Activated CD8-positive, alpha-beta memory T cell treated with anti-CD3 and anti-CD28 coated beads for 4 hours (primary cell): ENCODE measurements around the gene PECR.
A peak's percentile ranks its signal among the peaks of the same experiment; 100 is the strongest.
"Not testable (repeated sequence)": the region's sequence is repeated elsewhere in the genome, so short reads cannot be mapped to it uniquely, and the experiment has no call there.

ENCODE experiments used
- DNase-seq, 2 donors: peaks; one replicate each; pipeline ENCODE4 v3.0.0-alpha.2; 2020; ENCODE audit warnings: low read depth in 2 of 2

PECR gene

DNA sequence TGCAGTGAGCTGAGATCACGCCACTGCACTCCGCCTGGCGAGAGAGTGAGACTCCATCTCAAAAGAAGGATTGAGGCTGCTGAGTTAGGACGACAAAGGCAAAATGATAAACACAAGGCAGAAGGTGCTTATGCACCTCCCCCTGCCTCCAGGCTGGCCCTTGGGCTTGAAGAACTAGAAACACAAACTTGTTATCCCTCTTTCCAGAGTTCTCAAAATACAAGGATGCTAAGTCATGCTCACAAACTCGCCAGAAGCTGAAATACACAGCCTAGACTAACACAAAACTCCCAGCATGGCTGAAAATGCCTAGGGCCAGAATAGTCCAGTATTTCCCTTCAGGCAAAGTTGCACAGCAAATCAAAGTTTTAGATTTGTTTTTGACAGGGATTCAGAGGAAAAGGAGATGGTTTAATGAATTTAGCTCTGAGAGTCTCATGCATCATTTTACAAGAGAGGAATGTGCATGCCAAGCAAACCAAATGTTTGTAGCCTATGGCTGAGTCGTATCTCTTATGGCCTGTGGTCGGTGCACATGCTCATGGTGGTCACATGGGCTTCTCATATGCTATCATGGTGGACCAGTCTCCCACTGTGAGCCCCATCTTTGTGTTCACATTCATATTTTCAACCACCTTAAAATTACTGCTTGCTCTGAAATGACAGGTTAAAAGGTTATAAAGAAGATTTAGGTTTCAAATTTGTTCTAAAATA is 52.0 kb downstream of the PECR start:
- DNase-seq, result no peak

DNA sequence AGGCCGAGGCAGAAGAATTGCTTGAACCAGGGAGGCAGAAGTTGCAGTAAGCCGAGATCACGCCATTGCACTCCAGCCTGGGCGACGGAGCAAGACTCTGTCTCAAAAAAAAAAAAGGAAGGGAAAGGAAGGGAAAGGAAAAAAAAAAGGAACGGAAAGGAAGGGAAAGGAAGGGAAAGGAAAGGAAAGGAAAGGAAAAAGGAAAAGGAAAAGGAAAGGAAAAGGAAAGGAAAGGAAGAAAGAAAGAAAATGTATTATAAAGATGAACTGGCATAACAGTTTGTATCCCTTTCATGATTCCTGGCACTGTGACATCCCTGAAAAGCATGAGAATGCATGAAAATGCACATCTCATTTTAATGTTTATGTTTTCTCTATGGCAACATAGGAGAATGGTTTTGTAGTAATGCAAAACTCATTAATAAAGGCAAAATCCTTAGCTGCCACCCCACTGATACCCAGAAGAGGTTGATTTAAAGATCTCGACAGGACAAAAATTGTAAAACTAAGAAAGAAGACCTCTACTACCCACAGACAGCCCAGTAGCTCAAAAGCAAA is 56.8 kb downstream of the PECR start:
- no peak for DNase-seq

DNA sequence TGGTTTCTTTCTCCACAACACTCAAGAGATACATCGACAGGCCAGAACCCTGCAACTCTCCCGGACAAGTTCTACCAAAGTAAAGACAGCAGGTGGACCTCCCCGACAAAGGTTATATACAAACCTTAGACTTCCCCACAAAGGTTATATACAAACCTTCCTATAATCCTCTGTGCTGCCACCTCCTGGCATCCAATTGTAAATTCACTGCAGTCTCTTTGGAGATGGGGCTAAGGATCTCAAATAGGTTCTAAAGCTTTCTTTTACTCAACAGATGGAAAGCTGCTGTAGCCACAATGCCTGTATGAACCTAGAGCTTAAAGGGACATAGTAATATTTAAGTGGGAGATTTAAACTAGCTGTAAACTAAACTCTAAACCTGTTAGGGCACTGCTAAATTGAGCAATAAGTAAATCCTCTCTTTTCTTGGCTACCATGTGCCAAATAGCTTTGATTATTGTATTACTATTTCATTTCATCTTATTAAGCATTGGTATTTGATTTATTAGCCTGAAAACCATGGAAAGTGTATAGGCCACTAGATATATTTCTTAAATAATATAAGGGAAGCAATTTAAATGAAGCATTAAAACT is 58.5 kb downstream of the PECR start:
- DNase-seq, result peak in 1 of 2 donors; percentile 11

DNA sequence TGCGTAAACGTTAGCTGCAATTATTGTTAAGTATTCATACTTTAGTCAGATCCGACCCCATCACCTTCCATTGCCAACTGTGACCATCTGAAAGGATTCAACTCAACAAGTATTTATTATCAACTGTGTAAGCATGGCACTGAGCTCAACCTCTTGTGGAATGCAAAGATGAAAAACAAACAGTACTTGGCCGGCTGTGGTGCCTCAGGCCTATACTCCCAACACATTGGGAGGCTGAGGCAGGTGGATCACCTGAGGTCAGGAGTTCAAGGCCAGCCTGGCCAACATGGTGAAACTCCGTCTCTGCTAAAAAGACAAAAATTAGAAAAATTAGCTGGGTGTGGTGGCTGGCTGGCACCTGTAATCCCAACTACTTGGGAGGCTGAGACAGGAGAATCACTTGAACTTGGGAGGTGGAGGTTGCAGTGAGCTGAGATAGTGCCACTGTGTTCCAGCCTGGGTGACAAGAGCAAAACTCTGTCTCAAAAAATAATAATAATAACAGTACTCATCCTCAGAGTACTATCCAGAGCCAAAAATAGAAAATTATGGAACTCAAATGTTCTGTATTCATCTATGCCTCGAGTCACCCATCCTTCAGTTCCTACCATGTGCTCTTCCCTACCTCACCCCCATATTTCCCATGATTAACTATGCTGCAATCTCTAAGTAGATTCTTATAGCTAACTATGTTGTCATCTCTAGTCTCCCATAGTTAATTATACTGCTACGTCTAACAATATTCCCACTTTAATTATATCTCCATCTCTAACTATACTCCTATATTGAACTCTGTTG is 59.6 kb downstream of the PECR start:
- DNase-seq, result no peak

DNA sequence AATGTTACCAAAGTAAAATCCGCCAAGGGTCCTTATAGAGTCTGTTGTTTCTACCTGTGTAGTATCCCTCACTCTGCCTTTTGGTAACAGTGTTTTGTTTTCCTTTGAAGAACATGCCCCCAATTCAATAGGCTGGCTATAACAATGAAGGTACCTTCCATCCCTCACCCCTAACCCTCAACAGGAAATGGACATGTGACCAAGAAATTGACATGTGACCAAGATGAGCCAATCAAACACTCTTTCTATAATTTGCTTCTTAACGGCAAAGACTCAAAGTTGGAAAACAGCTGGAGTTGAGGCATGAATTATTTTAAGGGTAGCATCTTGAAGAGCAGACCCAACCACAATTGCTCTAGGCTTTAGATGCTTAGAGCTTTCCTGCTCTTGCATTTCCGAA is 62.9 kb downstream of the PECR start:
- DNase-seq, result no peak

DNA sequence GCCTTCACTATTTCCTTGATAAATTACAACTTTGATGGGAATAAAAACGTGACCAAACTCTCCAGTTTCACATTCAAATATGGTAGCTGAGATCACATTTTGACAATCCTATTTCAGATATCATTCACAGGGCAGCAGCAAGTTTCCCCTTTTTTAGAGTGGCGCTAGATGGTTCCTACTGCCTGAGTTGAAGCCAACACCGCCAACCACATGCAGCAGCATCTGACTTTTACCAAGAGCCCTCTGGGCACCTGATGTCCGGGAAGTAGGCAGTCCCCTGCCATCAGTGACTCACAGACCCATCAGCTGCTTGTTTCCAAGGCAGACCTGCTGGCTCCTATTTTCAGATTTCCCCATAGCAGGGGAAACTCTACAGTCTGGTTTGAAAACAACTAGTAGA is 64.2 kb downstream of the PECR start:
- DNase-seq, result no peak

DNA sequence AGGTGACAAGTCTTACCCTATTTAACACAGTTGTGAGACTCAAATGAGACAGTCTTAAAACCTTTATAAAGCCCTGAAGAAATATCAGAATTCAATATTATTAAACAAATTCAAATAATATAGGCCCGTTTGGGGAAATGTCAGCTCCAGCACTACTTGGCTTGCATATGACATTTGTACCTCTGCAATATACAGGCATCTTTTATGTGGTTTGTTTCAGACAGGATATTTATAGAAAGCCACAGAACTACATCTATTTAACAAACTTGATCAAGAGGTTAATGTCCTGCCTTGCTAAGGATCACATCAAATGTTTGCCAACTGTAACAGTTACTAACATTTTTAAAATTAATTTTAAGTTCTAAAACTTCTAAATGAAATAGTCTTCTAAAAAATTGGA is 65.0 kb downstream of the PECR start:
- no peak for DNase-seq

DNA sequence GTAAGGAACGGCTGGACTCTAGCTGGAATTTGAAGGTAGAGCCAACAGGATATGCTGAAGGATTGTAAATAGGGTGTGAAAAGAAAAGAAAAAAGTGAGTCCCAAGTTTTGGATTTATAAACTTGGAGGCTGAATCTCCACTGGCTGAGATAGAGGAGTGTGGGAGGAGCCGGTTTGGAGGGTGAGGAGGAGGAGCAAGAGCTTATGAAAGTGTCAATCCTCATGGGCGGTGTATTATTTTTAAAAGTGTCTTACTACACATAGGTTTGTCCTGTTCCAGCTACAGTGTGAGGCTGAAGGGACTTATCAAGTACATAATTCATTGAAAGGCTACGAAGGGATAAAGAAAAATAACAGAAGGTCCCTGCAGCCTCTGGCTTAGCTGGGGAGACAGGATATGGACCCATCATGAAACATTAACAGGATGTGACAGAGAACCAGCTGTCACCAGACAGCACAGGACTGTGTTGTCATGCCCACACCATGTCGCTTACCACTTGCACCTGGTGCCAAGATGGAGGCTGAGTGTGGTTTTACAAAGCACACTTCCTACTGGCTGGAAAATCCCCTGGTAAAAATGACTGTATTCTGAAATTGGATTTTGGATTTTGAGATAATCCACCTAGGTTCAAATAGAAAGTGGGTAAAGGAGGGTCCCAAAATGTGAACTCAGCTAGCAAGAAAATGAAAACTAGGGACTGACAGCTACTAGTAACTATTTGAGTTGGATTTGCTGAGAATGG is 65.7 kb downstream of the PECR start:
- peak; percentile 11 to 13 for DNase-seq

DNA sequence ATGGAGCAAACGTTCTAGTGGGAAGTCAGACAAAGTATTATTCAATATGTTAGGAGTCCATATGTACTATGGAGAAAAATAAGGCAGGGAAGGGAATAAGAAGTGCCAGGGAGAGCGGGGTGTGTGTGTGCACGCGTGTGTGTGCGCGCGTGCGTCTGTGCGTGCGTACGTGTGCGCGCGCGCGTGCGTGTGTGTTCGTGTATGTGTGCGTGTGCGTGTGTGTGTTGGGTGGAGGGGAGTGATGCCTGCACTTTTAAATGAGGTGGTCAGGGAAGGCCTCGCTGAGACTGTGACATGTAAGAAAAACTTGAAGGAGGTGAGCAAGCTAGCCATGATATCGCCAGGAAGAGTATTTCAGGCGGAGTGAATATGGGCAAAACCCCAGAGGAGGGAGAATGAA is 66.6 kb downstream of the PECR start:
- no peak for DNase-seq

DNA sequence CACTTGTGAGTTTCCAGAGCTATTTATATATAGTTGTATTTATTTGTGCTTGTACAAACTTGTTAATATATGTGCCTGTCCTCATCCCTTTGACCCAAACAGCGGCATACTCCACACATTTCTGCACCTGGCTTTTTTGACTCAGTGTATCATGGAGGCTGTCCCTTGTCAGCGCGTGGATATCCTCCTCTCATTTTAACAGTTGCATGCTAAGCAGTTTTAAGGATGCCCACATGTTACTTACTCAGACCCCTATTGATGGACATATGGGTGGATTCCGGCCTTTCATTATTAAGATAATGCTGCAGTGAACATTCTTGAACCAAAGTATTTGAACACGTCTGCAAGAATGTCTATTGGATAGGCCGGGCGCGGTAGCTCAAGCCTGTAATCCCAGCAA is 67.6 kb downstream of the PECR start:
- no peak for DNase-seq

DNA sequence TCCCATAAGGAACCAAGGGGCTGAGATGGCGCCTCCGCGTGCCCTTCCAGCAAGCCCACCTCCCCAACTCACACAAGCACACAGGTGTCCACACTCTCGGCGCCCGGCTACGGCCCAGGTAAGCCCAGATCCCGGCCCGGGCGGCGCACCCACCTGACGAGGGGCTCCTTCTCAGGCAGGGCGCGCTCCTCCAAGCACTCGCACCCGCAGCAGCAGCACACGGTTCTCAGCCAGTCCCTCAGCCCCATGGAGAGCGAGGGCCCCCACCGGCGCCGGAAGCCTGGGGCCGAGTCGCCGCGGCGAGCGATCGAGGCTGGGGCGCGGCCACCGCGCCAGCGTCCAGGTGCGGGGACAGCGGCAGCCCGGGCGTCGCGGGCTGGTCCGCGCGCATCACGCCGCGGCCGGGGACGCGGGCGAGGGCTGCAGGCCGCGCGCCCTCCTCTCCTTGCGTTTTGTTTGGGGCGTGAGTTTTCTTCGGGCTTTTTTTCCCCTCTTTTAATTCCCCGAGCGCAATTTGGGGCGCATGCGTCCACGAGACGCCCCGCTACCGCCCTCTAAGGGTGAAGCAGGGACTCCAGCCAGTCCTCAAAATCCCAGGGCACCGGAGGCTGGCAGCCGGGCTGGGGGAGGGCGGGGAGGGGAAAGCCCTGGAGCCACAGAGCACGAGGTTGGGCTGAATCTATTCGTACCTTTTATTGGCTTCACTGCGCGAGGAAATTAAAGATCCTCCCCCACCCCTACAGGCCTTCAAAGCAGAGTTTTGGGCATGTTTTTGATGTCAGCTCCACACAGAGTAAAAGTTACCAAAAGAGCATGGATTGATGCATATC is 68.3 kb downstream of the PECR start, which contains the start of gene MREG:
Gene MREG (minus strand): TSS at position 472 of the 830 bp plus-strand sequence. CDS start 224 bp downstream, at position 248.
- peak; percentile 66 to 72 for DNase-seq

DNA sequence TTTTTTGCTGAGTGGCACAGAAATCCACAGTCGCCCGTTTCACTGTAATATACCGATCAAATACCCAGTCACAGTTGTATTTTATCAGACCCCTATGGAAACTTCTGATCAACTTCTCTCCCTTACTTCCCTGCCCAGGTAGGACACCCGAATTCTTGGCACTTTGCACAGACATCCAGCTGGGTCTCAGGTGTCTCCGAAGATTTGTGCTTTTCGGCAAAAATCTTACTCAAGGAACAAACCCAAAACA is 68.9 kb downstream of the PECR start:
- DNase-seq, result no peak

DNA sequence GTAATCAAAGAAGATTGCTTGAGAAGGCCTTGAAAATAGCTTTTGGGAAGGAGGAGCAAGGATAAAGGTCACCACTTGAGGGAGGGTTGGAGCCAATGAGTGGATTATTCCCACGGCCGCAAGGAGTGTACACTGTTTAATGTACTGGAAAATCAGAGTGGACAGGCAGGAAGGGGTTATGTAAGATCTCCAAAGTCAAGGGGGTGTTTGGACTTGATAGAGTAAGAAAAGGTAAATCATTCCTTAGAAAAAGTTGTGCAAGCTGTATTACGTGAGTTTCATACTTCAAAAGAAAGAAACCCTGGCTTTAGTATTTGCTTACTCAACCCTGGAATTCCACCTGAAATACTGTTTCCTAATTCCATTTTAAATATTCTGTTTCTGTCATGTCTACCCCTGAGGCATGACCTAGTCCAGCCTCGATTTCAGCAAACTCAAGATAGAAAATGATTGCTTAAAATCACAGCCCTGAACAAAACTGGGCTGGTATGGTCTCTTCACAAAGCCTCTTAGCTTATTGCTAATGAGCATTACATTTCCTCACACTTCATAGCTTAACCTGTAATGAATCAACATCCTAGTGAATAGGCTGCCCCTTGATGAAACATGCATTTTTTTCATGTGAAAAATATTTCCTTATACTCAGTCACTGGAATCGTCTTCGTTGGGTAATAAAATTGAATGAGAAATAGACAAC is 69.3 kb downstream of the PECR start:
- DNase-seq, result no peak

DNA sequence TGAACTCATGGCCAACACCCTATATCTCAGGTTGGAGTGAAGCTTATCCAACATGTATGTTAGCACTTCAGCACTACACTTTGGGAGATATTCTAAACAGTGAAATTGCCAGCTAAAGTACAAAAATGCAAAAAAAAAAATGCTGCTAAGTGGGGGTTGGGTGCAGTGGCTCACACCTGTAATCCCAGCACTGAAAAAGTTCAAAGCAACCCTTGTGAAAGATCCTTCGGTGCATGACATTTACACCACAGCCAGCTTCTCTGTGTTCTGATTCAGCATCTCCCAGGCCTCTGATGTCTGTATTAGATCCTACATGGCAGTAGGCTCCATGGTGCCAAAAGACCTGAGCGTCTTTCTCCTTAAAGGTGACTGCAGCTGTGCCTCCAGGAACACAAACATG is 72.4 kb downstream of the PECR start:
- not testable (repeated sequence) for DNase-seq

DNA sequence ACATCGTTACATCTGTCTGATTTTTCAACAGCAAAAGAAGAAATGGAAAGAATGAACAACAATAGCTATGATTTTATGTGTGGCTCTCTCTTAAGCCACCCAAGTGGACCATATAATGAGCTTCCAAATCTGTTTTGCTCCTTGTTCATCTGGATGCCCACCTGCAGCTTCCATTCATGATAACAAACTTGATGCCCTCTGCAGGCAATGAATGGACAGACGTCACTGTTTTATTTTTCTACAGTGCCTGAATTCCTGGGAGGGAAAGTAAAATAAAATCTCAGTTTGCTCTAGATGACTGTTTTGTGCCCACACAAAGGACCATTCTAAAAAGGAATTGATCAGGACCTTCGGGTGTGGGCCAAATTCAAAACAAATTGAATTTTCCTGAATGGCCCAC is 73.2 kb downstream of the PECR start:
- no peak for DNase-seq

DNA sequence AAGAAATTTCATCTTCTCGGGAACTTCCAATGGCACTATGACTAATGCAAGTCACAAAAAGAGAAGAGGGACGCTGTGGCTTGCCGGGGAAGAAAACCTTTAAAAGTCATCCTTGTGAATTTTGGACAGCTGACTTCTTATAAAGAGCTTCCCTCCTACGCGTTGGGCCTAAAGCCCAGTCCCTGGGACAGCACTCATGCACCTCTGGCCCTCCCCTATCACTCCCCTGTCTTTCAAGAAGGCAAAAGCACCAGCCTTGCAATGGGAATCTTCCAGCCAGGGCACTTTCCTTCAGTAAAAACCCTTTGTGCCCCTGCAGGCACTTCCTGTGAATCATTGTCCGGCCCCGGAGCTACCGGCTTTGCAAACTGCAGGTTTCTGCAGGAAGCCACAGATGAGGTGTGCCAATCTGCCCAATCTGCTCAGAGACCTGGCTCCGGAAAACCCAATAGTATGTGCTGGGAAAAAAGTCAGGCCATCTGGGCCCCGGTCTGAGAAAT is 75.4 kb downstream of the PECR start:
- DNase-seq, result no peak

DNA sequence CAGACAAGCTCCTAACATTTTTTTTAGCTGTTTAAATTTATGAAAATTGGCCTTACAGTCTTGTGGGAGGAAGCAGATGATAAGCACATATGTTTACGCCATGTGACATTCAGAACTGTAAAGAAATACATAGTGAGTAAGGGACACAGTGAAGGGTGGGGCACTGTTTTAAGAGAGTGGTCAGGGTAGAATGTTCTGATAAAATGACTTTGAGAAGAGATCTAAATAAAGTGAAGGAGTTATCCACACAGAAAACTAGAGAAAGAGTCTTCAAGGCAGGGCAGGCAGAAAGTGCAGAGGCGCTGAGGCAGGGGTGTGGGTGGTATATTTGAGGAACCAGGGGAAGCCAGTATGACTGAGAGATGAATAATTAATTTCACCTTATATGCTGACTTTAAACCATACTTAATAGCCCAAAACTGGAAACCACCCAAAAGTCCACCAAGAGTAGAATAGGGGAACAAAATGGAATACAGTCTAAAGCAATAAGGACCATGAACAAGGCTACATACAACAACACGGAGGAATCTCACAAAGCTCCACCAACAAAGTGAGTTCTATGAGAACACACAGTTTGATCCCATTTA is 76.8 kb downstream of the PECR start:
- DNase-seq, result no peak

DNA sequence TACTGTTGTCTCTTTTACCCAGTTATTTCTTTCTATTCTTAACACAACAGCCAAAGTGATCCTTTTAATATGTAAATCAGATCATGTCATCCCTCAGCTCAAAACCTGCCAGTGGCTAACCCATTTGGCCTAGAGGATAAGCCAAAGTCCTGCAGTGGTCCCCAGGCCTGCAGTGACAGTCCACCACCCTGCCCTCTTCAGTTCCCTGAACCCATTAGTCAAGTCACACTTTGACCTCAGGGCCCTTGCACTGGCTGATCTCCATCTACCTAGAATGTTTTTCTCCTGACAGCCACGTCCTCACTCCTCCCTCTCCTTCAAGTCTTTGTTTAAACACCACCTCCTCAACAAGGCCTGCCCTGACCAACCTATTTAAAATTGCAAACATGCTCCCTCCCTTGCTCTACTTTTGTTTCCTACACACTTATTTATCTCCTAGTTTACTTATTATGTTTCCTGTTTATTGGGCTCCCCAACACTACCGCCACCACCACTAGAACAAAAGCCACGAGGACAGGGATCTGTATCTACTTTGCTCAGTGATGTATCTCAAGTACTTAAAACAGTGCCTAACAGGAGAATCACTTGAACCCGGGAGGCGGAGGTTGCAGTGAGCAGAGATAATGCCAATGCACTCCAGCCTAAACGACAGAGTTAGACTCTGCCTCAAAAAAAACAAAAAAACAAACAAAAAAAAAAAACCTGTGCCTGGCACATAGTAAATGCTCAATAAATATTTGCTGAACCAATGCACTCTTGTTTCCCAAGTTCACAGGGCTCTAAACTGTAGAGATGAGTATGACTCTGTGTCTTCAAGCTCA is 77.5 kb downstream of the PECR start:
- no peak for DNase-seq

DNA sequence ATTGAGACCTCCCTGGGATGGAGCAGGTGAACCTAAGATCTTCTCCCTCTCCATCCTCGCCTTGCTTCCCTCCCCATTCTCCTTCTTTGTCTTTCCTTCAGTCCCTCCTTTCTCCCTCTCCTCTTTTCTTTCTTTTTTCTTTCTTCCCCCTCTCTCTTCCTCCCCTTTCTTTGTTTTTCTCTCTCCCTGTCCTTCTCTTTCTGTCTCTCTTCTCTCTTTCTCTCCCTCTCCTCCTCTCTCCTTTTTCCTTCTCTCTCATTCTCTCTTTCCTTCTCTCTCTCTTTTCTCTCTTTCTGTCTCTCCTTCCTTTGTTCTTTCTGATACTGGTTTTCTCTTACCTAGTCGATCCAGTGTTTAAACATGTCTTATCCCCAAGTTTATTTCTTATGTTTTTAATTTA is 78.9 kb downstream of the PECR start:
- no peak for DNase-seq
